HL-60 (cell line): ENCODE results near the gene QPRT.

Source experiments
- CTCF ChIP-seq: IDR thresholded peaks from one replicate; pipeline ENCODE4 v1.5.1; 2011; ENCODE audit warnings: low read length, control low read depth, inconsistent platforms; ENCODE audit not compliant: insufficient read depth
- POLR2AphosphoS5 ChIP-seq: IDR thresholded peaks from 2 replicates; pipeline ENCODE4 v1.6.1; 2012; ENCODE audit warnings: low read depth

- TF ChIP-seq CTCF (no peak), POLR2AphosphoS5 (no peak)
Measured at GRCh38 chr16:29697391-29697790, 18.4 kb downstream of the QPRT start.
